ENCODE data around the gene P2RY6. TPM values are rescaled to one million over a fixed set of nuclear protein-coding genes. Genes with fewer than 3 reads are reported as not detected.

Gene P2RY6
- total RNA-seq, 2 experiments from 2014 or later, result not detected

- CTCF ChIA-PET (ENCODE audit: unreplicated experiment), result no interaction called here
- Histone ChIP-seq H3K27ac (ENCODE audit: low read depth, low read length, poor library complexity, severe bottlenecking) (no peak overlapping the region), H3K9me2 (ENCODE audit: insufficient read depth, low read length) (no peaks in the 10 kb centered on the region), H3K4me2 (ENCODE audit: low read length) (no peak overlapping the region), H3K4me3 (ENCODE audit: low read depth, low read length, poor library complexity, severe bottlenecking) (no peak overlapping the region), H3K36me3 (ENCODE audit: insufficient read depth, low read length) (no peaks in the 10 kb centered on the region), H3K9me3 (ENCODE audit: low read length) (no peaks in the 10 kb centered on the region), H2AFZ (ENCODE audit: low read length) (no peak overlapping the region), H3K4me1 (ENCODE audit: insufficient read depth, low read length, poor library complexity, severe bottlenecking) (peaks cover 19% of the 10 kb centered on the region), H3K79me2 (ENCODE audit: insufficient read depth, low read depth, low read length) (no peaks in the 10 kb centered on the region), H4K20me1 (ENCODE audit: insufficient read depth, low read length) (no peaks in the 10 kb centered on the region)
- intact Hi-C loops (cut with micrococcal nuclease; ENCODE audit: unreplicated experiment), result no loop called here
- BruUV-seq (replicated peaks), result no TSS peak
- no peak for DNase-seq (ENCODE audit: low spot score)
- POLR2A ChIA-PET, result no interaction called here
- TF ChIP-seq CTCF (conservative IDR thresholded peaks at IDR 0.05; ENCODE audit: low read length) (no peak), EZH2phosphoT487 (IDR thresholded peaks at IDR 0.05; ENCODE audit: borderline replicate concordance, low read depth, low read length) (no peak)
Observed at GRCh38 chr11:73292525-73292894, 20.4 kb downstream of the P2RY6 start.

GRCh38 chr11:73293356-73293936 lies 21.3 kb downstream of the P2RY6 start:
- no peaks in the 10 kb centered on the region for H3K9me2 ChIP-seq (ENCODE audit: insufficient read depth, low read length)
- POLR2A ChIA-PET, result no interaction called here
- H3K4me2 ChIP-seq (ENCODE audit: low read length), result no peak overlapping the region
- intact Hi-C loops (cut with micrococcal nuclease; ENCODE audit: unreplicated experiment), result no loop called here
- no peak overlapping the region for H2AFZ ChIP-seq (ENCODE audit: low read length)
- CTCF ChIA-PET (ENCODE audit: unreplicated experiment), result interaction anchor here (0.5 to 1.4 kb wide), 2 partner anchors 21 to 42 kb away, joined by 4 read pairs; no protein-coding TSS in a partner anchor
- H3K4me1 ChIP-seq (ENCODE audit: insufficient read depth, low read length, poor library complexity, severe bottlenecking), result peaks cover 13% of the 10 kb centered on the region
- no peaks in the 10 kb centered on the region for H3K36me3 ChIP-seq (ENCODE audit: insufficient read depth, low read length)
- no peak overlapping the region for H3K27ac ChIP-seq (ENCODE audit: low read depth, low read length, poor library complexity, severe bottlenecking)
- H3K4me3 ChIP-seq (ENCODE audit: low read depth, low read length, poor library complexity, severe bottlenecking), result no peak overlapping the region
- no TSS peak for BruUV-seq (replicated peaks)
- H3K9me3 ChIP-seq (ENCODE audit: low read length), result no peaks in the 10 kb centered on the region
- TF ChIP-seq EZH2phosphoT487 (IDR thresholded peaks at IDR 0.05; ENCODE audit: borderline replicate concordance, low read depth, low read length) (no peak), CTCF (conservative IDR thresholded peaks at IDR 0.05; ENCODE audit: low read length) (no peak)
- no peaks in the 10 kb centered on the region for H3K79me2 ChIP-seq (ENCODE audit: insufficient read depth, low read depth, low read length)
- DNase-seq (ENCODE audit: low spot score), result no peak
- H4K20me1 ChIP-seq (ENCODE audit: insufficient read depth, low read length), result no peaks in the 10 kb centered on the region

GRCh38 chr11:73294604-73295003 lies 22.5 kb downstream of the P2RY6 start:
- intact Hi-C loops (cut with micrococcal nuclease; ENCODE audit: unreplicated experiment), result loop anchor here (1.0 kb wide), 1 partner anchor 41 kb away; no protein-coding TSS in a partner anchor

More at GRCh38 chr11:73294604-73295003, 22.5 kb downstream of the P2RY6 start:
- no peaks in the 10 kb centered on the region for H4K20me1 ChIP-seq (ENCODE audit: insufficient read depth, low read length)
- ChIA-PET POLR2A (interaction anchor here (0.6 kb wide), 1 partner anchor 1063 kb away, joined by 3 read pairs; no protein-coding TSS in a partner anchor), CTCF (ENCODE audit: unreplicated experiment) (interaction anchor here (0.5 to 1.8 kb wide), 3 partner anchors 41 to 80 kb away, joined by 3 to 7 read pairs (median 4); no protein-coding TSS in a partner anchor)
- TF ChIP-seq CTCF (conservative IDR thresholded peaks at IDR 0.05; ENCODE audit: low read length) (no peak), EZH2phosphoT487 (IDR thresholded peaks at IDR 0.05; ENCODE audit: borderline replicate concordance, low read depth, low read length) (no peak)
- DNase-seq (ENCODE audit: low spot score), result no peak
- H3K4me3 ChIP-seq (ENCODE audit: low read depth, low read length, poor library complexity, severe bottlenecking), result no peak overlapping the region
- H3K4me2 ChIP-seq (ENCODE audit: low read length), result no peak overlapping the region
- H3K4me1 ChIP-seq (ENCODE audit: insufficient read depth, low read length, poor library complexity, severe bottlenecking), result peaks cover 2% of the 10 kb centered on the region
- no peaks in the 10 kb centered on the region for H3K79me2 ChIP-seq (ENCODE audit: insufficient read depth, low read depth, low read length)
- no peaks in the 10 kb centered on the region for H3K9me3 ChIP-seq (ENCODE audit: low read length)
- H3K9me2 ChIP-seq (ENCODE audit: insufficient read depth, low read length), result no peaks in the 10 kb centered on the region
- no peak overlapping the region for H2AFZ ChIP-seq (ENCODE audit: low read length)
- H3K27ac ChIP-seq (ENCODE audit: low read depth, low read length, poor library complexity, severe bottlenecking), result no peak overlapping the region
- no TSS peak for BruUV-seq (replicated peaks)
- H3K36me3 ChIP-seq (ENCODE audit: insufficient read depth, low read length), result no peaks in the 10 kb centered on the region
